ENCODE data around the gene NFE2. TPM values are rescaled to one million over a fixed set of nuclear protein-coding genes. Genes with fewer than 3 reads are reported as not detected.

NFE2 gene
- total RNA-seq, 3 donors from 2014 or later, result 0.15 to 0.48 (median 0.33) TPM

GRCh38 chr12:54338698-54339296, 38.0 kb upstream of the NFE2 start:
- Histone ChIP-seq H3K36me3 (peaks cover 3% of the 10 kb centered on the region), H3K4me3 (no peak overlapping the region), H3K4me1 (no peaks in the 10 kb centered on the region), H3K27ac (no peak overlapping the region), H3K27me3 (no peaks in the 10 kb centered on the region), H3K9me3 (no peaks in the 10 kb centered on the region)
- DNase-seq (ENCODE audit: low spot score in 2 of 2), result no peak
- intact Hi-C loops (cut with DNase I; ENCODE audit: low total_unique reads), result no loop called here
- TF ChIP-seq POLR2AphosphoS5 (IDR thresholded peaks at IDR 0.05) (no peak), CTCF (IDR thresholded peaks at IDR 0.05) (no peak), POLR2A (IDR thresholded peaks at IDR 0.05) (no peak)

- peak overlapping the region; percentile 9 to 22 for H3K27ac ChIP-seq
- no peaks in the 10 kb centered on the region for H3K9me3 ChIP-seq
- no peak overlapping the region for H3K4me3 ChIP-seq
- no peaks in the 10 kb centered on the region for H3K4me1 ChIP-seq
- H3K27me3 ChIP-seq, result no peaks in the 10 kb centered on the region
- TF ChIP-seq CTCF (IDR thresholded peaks at IDR 0.05), result no peak
- TF ChIP-seq POLR2A (IDR thresholded peaks at IDR 0.05), result no peak
- TF ChIP-seq POLR2AphosphoS5 (IDR thresholded peaks at IDR 0.05), result no peak
- DNase-seq (ENCODE audit: low spot score in 2 of 2), result no peak
- H3K36me3 ChIP-seq, result peaks cover 3% of the 10 kb centered on the region
- intact Hi-C loops (cut with DNase I; ENCODE audit: low total_unique reads), result no loop called here
Measured at GRCh38 chr12:54337854-54338650, 37.2 kb upstream of the NFE2 start.

- Histone ChIP-seq H3K27ac (peak overlapping the region; percentile 9 to 37), H3K9me3 (no peaks in the 10 kb centered on the region), H3K4me3 (no peak overlapping the region), H3K36me3 (peaks cover 2% of the 10 kb centered on the region), H3K4me1 (no peaks in the 10 kb centered on the region), H3K27me3 (no peaks in the 10 kb centered on the region)
- DNase-seq (ENCODE audit: low spot score in 2 of 2), result no peak
- TF ChIP-seq POLR2AphosphoS5 (IDR thresholded peaks at IDR 0.05) (no peak), POLR2A (IDR thresholded peaks at IDR 0.05) (no peak), CTCF (IDR thresholded peaks at IDR 0.05) (no peak)
- intact Hi-C loops (cut with DNase I; ENCODE audit: low total_unique reads), result no loop called here
Measured at GRCh38 chr12:54337280-54337842, 36.5 kb upstream of the NFE2 start.

- no peak overlapping the region for H3K4me3 ChIP-seq
- H3K36me3 ChIP-seq, result no peaks in the 10 kb centered on the region
- H3K9me3 ChIP-seq, result no peaks in the 10 kb centered on the region
- no peak for DNase-seq (ENCODE audit: low spot score in 2 of 2)
- H3K27ac ChIP-seq, result no peak overlapping the region
- intact Hi-C loops (cut with DNase I; ENCODE audit: low total_unique reads), result no loop called here
- no peaks in the 10 kb centered on the region for H3K4me1 ChIP-seq
- H3K27me3 ChIP-seq, result no peaks in the 10 kb centered on the region
- no peak for TF ChIP-seq POLR2A (IDR thresholded peaks at IDR 0.05)
- TF ChIP-seq POLR2AphosphoS5 (IDR thresholded peaks at IDR 0.05), result no peak
- TF ChIP-seq CTCF (IDR thresholded peaks at IDR 0.05), result no peak
Measured at GRCh38 chr12:54333420-54334034, 32.7 kb upstream of the NFE2 start.

GRCh38 chr12:54331461-54331860, 30.6 kb upstream of the NFE2 start:
- no peaks in the 10 kb centered on the region for H3K9me3 ChIP-seq
- no peaks in the 10 kb centered on the region for H3K27me3 ChIP-seq
- no peak for TF ChIP-seq POLR2A (IDR thresholded peaks at IDR 0.05)
- no peak for TF ChIP-seq POLR2AphosphoS5 (IDR thresholded peaks at IDR 0.05)
- TF ChIP-seq CTCF (IDR thresholded peaks at IDR 0.05), result no peak
- H3K27ac ChIP-seq, result no peak overlapping the region
- no peak for DNase-seq (ENCODE audit: low spot score in 2 of 2)
- no peaks in the 10 kb centered on the region for H3K36me3 ChIP-seq
- intact Hi-C loops (cut with DNase I; ENCODE audit: low total_unique reads), result no loop called here
- no peak overlapping the region for H3K4me3 ChIP-seq
- no peaks in the 10 kb centered on the region for H3K4me1 ChIP-seq
